GM18907 (cell line): Measurements from ENCODE around the gene PCBP4.
"Not testable (repeated sequence)": the region's sequence is repeated elsewhere in the genome, so short reads cannot be mapped to it uniquely, and the experiment has no call there.

Experiments
- ATAC-seq: cut with Tn5 transposase; IDR thresholded peaks from one replicate; pipeline ENCODE4 v1.9.1; 2021; ENCODE audit warnings: mild to moderate bottlenecking, moderate library complexity; ENCODE audit not compliant: unreplicated experiment

The PCBP4 gene

GRCh38 chr3:51928981-51929380 lies 38.3 kb downstream of the PCBP4 start:
- not testable (repeated sequence) for ATAC-seq

GRCh38 chr3:51928438-51928837 lies 38.8 kb downstream of the PCBP4 start:
- no peak for ATAC-seq

- no peak for ATAC-seq
Measured at GRCh38 chr3:51927061-51927977, 39.9 kb downstream of the PCBP4 start.

- ATAC-seq = no peak
Measured at GRCh38 chr3:51921081-51921578, 46.1 kb downstream of the PCBP4 start.

- no peak for ATAC-seq
Measured at GRCh38 chr3:51916418-51916817, 50.8 kb downstream of the PCBP4 start.

GRCh38 chr3:51908026-51908425 lies 59.2 kb downstream of the PCBP4 start:
- no peak for ATAC-seq
